GM19043 (cell line): ENCODE data around the gene GALNTL6.
"Not testable (repeated sequence)": the region's sequence is repeated elsewhere in the genome, so short reads cannot be mapped to it uniquely, and the experiment has no call there.

ENCODE experiments used
- ATAC-seq: cut with Tn5 transposase; IDR thresholded peaks from one replicate; pipeline ENCODE4 v1.9.1; 2021; ENCODE audit warnings: low read depth; ENCODE audit not compliant: unreplicated experiment

The GALNTL6 gene

DNA sequence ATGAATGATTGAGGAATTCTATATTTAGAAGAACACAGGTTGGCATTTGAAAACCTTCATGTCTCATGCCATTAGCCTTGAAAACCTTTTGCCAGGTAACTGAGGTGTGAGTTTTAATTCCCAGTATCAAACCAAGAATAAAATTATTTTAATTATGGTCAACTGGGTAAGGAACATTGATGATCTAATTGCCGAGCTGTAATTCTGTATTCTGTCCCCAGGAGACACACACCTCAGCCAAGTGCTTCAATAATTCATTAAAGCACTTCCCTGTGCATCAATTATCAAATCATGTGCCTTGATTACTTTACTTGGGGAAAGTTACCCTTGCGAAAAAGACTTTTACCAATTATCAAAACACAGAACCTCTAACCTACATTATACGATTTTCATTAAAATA lies 1023.5 kb downstream of the GALNTL6 start:
- no peak for ATAC-seq

DNA sequence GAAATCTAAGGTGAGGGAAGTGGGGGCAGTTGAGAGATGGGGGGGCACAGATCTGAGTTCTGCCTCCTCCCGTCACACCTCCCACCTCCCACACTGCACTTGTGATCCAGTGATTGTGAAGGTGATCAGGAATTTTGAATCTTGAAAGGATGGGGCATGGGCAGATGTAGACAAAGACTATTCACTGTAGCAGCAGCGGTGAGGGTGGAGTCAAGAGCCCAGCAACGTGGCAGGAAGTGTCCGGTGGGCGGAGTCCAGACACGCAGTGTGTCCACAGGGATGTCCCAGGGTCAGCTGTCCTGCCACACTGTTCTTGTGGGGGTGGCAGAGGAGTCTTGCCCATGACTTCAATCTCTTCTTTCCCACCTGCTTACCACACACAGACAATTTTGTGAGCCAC lies 1024.9 kb downstream of the GALNTL6 start:
- no peak for ATAC-seq

DNA sequence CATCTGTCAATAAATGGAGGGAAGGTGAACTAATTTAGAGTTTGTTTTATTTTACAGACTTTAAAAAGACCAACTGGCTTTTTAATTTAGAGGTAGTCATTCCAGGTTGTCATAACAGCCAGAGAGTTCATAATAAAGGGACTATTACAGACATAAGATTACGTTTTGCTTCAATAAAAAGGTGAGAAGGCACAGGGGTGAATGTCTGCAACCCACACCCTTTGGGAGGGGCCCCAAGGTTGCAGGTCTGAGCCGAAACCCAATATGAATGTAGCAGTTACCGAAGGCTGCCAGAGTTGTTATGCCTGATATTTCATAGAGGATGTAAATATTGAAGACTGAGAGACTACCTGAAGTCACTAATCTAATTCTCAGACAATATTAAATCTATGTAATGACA lies 1025.7 kb downstream of the GALNTL6 start:
- no peak for ATAC-seq

DNA sequence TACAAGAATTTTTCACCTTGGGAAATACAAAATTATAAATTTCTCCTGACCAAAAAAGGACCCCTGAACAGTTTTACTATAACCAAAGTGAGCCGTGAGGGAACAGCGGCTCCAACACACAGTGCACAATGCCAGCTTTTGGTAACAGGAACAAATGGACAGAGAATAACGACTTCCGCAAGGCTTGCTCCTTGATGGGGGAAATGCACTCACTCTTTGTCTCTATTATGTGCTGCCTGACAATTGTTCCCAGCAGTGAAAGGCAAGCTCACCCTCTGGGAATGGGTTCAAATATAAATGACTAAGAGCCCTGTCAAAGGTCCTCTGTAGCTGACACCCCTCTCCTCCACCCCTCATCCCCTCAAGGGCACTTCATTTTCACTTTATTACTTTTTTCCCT lies 1029.6 kb downstream of the GALNTL6 start:
- no peak for ATAC-seq

DNA sequence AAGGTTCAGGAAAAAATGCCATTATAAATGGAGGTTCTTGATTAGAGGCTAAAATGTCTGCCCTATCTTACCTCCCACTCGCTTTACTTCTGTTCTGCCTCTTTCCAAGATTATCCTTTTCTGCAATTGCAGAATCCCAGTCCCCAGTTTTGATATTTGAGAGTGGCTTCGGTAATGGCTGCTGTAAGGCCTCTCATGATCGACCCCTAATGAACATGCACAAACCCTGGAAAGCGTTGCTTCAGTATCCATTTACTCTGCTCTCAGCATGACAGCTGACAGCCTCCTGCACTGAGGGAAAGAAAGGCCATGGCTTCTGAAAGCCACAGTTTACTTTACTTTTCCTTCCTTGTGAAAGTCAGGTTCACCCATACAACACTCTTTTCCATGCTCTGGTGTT lies 1030.0 kb downstream of the GALNTL6 start:
- no peak for ATAC-seq

DNA sequence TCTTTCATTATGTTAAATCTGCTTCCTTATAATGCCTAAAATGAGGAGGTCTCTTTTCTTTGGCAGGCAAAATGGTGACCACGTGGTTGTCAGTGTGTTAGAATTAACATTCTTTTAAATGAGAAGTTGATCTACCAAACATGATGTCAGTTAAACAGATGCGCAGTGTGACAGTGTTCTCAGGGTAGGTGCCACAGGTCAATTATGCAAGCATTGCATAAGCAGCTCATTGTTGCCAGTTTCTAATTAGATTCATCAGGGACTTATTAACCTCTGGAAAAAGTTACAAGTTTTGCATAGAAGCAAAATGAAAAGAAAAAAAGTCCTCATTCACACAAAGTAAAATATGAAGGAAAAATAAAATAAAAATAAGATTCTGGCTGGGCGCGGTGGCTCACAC lies 1031.4 kb downstream of the GALNTL6 start:
- ATAC-seq, result no peak

DNA sequence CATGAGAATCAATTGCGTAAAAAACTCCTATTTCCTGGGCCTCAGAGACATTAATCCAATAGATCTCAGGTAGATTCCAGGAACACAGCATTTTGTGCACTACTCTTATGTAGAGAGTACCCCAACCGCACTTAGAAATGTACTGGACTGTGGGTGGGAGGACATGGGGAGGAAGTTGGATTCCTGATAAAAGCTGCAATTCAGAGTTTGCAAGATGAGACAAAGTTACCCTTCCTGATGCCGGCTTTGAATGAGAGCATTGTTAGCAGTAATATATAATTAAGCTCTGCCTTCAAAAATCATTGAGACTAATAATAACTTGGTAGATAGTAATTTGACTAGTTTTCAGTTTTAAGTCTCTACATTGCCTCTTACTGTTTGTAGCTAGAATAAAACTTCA lies 1032.1 kb downstream of the GALNTL6 start:
- ATAC-seq, result no peak

DNA sequence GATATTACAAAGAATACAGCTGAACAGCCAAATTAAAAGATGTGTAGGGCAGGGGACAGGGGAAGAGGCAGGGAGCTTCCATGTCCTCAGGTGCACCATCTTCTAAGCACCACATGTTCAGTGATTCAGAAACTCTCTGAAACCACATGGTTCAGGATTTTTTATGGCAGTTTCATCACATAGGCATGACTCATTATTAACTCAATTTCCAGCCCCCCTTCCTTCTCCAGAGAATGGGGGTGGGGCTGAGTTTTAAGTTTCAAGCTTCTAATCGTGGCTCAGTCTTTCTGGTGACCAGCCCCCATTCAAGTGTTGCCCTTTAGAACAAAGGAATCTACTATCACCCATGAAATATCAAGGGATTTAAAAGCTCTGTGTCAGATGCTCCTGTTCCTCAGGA lies 1037.6 kb downstream of the GALNTL6 start:
- no peak for ATAC-seq

DNA sequence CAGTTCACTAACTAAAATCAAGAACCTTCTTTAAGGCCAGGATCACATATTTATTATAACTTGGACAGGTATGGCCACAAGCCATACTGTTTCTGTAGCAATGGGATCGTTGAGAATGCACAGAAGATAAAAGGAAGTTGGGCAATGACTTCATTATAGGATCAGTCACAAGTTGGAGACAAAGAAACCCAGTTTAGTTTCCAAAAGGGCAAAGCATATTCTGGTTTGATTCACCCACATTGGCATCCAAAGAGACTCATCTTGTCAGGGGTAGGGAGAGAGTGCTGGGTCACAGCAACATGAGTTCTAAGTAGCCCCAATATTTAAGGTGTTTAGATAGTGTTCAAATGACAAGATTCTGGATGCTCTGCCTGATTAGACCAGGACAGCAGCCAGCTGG lies 1038.3 kb downstream of the GALNTL6 start:
- ATAC-seq, result no peak

DNA sequence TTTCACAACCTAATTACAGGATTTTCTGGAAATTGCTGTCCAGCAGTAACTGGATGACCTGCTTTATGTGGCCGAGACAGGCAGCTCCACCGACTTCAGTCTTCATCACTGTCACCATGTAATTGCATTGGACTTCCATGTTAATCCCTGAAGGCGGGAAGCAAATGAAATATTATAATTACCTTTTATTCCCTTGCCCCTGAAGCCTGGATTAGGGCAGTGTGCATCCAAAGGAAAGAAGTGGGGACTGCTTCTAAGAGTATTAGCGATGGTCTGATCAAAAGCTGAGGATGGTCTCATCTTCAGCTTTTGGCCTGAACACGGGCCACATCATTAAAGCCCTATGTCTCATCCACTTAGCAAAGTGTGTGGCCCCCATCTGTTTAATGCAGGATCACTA lies 1043.8 kb downstream of the GALNTL6 start:
- ATAC-seq, result no peak

DNA sequence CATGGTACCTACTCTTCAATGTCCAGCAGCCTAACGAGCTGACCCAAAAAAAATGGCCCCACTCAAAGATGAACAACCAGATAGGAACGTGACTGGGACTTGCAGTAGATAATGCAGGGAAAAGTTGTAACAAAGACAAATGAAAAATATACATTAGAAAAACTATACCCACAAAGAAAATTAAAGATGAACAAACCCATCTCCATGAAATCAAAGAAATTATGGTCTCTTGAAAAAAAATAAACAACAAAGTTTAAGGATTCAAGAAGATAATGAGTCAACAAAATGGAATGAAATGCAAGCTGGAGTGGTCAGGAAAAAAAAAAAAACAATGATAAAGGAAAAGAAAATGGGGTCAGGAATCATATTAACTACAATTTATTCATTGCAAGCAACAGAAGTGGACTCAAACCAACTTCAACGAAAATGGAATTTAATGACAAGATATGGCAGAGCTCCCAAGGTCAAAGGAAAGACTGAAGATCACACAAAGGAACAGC lies 1045.6 kb downstream of the GALNTL6 start:
- ATAC-seq, result no peak

DNA sequence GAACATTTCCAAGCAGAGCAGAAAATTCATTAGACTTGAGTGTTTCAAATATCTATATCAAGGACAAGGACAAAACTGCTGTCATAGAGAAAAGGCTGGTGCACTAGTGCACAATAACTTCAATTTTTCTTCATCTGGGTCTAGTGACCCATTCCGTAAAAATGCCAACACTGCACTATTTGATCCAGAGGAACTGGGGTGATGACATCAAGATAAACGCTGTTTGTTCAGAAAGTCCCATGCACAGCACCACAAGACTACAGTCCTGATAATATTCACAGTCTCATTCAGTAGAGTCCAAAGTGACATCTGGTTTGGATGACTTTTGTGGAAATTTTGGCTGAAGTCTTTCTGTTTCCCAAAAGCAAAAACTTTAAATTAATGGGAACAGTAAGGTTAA lies 1051.9 kb downstream of the GALNTL6 start:
- no peak for ATAC-seq

DNA sequence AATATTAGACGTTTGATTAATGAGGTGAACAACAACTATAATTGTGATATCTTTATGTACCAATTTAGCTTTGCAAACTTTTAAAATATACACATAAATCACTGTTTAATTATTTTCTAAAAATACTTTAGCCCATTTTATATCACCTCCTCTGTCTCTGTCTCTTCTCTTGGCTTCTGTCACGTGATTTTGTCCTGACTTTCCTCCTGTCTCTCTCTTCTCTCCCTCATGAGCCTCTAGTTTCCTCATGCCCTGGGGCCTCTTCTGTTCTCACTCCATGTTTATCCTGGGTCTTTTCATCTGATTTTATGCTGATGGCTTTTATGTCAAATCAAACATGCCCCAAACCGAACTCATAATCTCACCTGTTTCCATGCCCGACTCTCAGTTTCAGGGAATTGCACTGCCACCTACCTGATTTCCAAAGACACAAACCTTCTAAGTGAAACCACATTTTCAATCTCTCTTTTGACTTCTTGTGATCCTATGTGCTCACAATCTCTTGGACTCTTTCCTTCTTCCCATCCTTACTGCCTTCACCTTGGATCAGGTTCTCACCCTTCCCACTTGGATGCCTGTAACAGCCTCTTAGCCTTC lies 1052.4 kb downstream of the GALNTL6 start:
- ATAC-seq, result no peak

DNA sequence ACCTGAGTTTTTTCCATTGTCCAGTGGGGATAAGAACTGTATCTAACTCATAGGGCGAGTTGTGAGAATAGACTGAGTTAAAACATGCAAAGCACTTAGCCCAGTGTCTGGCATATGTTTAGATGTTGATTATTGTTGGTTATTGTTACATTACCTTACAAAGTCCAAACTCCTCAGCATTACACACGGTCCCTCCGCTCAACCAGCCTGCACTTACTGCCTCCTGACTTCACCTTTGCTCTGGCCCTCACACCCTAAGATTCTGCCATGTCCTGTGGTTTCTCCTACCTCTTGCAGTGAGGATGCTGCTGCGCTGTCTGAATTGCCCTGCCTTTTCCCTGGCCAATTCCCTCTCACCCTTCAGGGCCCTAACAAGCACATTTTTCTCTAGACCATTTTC lies 1053.2 kb downstream of the GALNTL6 start:
- ATAC-seq, result no peak

DNA sequence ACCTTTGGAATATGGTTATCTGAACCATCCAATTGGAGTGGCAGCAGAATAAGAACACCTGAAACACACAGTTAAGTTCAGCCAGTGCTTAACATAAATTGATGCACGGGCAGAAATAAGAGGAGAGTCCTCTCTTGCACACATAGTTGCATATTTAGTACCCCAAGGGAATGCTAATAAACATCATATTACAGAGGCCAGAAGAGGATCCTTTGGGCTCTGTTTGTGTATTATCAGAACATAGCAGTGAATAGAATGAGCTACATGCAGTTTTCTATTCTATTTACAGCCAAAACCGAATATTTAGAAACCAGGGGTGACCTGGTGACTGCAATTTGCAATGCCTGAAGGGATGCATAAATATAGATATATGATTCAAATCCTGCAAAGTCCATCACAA lies 1054.6 kb downstream of the GALNTL6 start:
- no peak for ATAC-seq

DNA sequence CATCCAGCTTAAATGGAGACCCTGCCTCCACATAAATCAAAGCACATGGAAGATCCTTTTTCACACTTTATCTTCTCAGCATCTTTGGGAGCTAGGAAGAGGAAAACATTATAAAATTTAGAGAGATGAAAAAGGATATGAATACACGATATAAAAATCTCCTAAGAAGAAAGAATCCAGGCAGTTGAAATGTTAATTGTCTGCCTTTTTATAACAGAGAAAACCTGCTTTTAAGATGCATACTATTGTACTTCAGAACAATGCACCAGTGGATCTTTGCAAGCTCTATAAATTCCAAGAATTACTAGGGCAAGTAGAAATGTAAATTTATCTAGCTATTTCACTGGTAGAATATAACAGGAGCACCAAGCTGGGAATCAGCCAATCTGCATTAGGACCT lies 1055.1 kb downstream of the GALNTL6 start:
- ATAC-seq, result no peak

DNA sequence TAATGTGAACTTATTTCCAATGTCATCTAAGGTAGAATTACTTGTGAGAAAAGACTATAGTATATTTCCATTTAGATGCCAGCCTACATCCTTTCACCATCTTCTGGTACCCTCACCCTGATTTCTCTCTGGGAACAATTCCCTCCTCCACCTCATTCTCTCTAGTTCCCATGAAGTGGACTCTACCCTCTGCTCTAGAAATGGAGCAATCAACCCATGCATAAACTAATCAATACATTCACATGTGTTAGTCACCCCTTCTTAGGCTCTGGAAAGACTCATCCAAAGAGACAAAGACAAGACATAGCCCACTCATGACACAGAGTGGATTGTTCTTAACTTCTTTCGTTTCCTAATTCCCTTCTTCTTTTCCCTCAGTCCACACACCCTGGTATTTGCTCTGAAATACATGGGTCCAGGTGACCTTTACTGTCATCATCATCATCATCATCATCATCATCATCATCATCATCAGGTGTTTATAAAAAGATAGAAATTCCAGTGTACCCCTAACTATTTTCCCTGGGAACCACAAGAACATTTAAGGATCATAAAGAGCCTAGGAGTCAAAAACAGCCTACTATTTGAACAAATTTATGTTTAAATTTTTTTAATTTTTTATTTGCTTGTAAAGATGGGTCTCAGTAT lies 1056.5 kb downstream of the GALNTL6 start:
- ATAC-seq, result no peak

DNA sequence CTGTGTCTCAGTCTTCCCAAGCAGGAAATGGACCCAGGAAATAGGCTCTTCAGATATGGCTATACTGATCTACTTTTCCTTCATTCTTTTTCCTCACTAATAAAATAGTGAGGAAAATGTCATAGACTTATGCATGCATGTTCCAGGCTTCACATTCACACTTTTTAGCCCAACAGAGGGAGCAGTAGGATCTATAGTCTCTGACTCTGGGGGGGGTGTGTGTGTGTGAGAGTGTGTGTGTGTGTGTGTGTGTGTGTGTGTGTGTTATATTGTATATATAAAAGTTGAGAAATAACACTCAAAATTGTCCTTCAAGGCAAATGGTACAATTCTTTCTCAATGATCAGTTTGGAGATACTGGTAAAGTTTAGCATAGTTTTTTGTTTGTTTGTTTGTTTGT lies 1058.2 kb downstream of the GALNTL6 start:
- no peak for ATAC-seq

DNA sequence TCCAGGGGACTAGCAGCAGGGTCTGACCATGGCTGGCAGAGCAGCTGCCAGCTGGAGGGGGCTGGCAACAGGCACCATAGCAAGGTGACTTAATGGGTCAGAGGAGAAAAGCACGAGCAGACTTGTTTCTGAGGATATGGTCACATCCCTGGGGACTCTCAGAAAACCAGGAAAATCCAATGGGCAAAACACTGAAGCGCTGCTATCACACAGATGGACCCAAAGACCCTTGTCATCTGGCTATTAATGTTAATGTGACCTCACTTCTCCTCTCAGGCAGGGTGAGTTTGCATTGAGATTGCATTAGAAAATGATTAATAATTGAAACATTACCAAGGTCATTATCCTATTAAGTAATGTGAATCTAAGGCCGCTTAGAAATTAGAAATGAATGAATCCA lies 1061.7 kb downstream of the GALNTL6 start:
- no peak for ATAC-seq

DNA sequence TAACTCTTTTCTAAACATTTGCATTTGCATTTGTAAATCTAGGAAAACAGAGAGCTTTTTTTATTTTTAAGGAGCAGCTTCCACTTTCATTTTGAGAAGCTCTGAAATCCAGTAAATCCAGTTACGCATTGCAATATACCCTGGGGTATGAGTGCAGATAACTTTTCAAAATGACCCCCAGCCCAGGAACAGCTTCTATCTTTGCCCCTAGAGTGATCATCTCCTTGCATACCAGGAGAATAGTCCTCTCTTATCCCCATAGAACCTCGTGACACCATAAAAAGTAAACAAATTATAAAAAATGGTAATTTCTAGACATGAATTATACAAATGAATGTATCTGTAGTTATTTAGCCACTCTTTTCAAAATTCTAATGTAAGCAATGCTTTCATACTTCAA lies 1063.2 kb downstream of the GALNTL6 start:
- ATAC-seq, result no peak

DNA sequence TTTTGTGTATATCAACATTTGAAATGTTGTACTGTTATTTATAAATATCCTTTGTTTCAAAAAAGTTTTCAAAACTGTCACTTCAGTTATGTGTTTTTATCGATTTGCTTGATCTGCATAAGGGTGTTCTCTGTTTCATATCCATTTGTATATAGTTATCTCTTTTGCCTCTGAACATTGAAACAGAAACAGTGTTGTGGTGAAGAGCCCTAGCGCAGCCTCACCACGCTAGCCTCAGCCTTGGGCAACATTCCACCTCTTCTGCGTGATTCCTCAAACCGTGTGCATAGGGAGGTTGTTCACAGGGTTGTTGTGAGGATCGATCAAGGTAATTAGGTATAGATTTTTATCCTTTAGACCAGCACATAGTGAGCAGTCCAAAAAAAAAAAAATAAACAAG lies 1068.4 kb downstream of the GALNTL6 start:
- no peak for ATAC-seq

DNA sequence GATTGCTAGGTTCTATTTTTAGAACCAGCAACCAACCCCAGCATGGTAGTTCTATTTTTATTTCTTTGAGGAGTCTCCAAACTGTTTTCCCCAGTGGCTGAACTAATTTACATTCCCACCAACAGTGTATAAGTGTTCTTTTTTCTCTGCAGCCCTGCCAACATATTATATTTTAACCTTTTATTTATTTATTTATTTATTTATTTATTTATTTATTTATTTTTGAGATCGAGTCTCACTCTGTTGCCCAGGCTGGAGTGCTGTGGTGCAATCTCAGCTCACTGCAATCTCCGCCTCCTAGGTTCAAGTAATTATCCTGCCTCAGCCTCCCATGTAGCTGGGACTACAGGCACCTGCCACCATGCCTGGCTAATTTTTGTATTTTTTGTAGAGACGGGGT lies 1074.2 kb downstream of the GALNTL6 start:
- not testable (repeated sequence) for ATAC-seq

DNA sequence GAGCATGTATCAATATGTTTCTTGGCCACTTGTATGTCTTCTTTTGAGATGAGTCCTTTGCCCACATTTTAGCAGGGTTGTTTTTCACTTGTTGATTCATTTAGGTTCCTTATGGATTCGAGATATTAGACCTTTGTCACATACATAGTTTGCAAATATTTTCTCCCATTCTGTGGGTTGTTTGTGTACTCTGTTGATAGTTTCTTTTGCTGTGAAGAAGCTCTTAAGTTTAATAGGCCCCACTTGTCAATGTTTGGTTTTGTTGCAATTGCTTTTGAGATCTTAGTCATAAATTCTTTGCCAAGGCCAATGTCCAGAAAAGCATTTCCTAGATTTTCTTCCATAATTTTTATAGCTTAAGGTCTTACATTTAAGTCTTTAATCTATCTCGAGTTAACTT lies 1074.8 kb downstream of the GALNTL6 start:
- no peak for ATAC-seq
